AG04450 (cell line): Measurements from ENCODE around the gene ASIC2. TPM values are rescaled to one million over a fixed set of nuclear protein-coding genes. Genes with fewer than 3 reads are reported as not detected.

Experiments
- CTCF ChIA-PET: fragments of 300-600, 350-600 bp; formaldehyde crosslinking; extraction: SDS; loops from one replicate; lab custom pipeline; 2022; ENCODE audit warnings: antibody characterized with exemption, inconsistent platforms; lab: Charles Lee
- POLR2A ChIA-PET: fragments of 350-600 bp; formaldehyde crosslinking; extraction: SDS; loops from one replicate; lab custom pipeline; 2021; ENCODE audit warnings: antibody characterized with exemption, inconsistent platforms; lab: Yijun Ruan, JAX
- DNase-seq: peaks from one replicate; pipeline ENCODE4 v3.0.0-alpha.2; 2011; ENCODE audit warnings: low read depth, low spot score
- H3K27ac ChIP-seq: one replicate; pipeline ENCODE4 v1.5.1; 2012; ENCODE audit warnings: low read depth, low read length, control low read depth
- H3K27me3 ChIP-seq: one replicate; pipeline ENCODE4 v1.6.0; 2012; ENCODE audit warnings: low read length; ENCODE audit not compliant: control insufficient read depth, insufficient read depth
- H3K4me3 ChIP-seq: 2 replicates; pipeline ENCODE4 v1.5.1; 2011; ENCODE audit warnings: mild to moderate bottlenecking, low read depth, low read length, control low read depth
- H3K9me3 ChIP-seq: 2 replicates; pipeline ENCODE4 v1.5.1; 2012; ENCODE audit warnings: low read length; ENCODE audit not compliant: control insufficient read depth, insufficient read depth
- CTCF ChIP-seq: IDR thresholded peaks from 2 replicates; pipeline ENCODE4 v1.5.1; 2011; ENCODE audit warnings: low read depth, low read length, control low read depth, inconsistent platforms
- polyA plus RNA-seq: library from polyadenylated mRNA; depleted of rRNA; stranded (reverse); fragments of >200 nt; gene quantifications from 2 replicates; pipeline ENCODE4 v1.2.3, GENCODE V29; 2011

The ASIC2 gene
- polyA plus RNA-seq, 1 experiment = 0.19 TPM

GRCh38 chr17:33197342-33197741 lies 95.8 kb downstream of the ASIC2 start:
- Histone ChIP-seq H3K4me3 (no peak overlapping the region), H3K27me3 (peaks cover 2% of the 10 kb centered on the region), H3K27ac (no peak overlapping the region), H3K9me3 (no peaks in the 10 kb centered on the region)
- no peak for DNase-seq
- TF ChIP-seq CTCF = no peak
- CTCF ChIA-PET = interaction anchor here (0.6 kb wide), 1 partner anchor 199 kb away, joined by 3 read pairs; no protein-coding TSS in a partner anchor
- POLR2A ChIA-PET = no interaction called here

- Histone ChIP-seq H3K9me3 (no peaks in the 10 kb centered on the region), H3K27ac (no peak overlapping the region), H3K27me3 (peaks cover 2% of the 10 kb centered on the region), H3K4me3 (no peak overlapping the region)
- POLR2A ChIA-PET = no interaction called here
- no peak for TF ChIP-seq CTCF
- CTCF ChIA-PET = interaction anchor here (0.6 kb wide), 1 partner anchor 199 kb away, joined by 3 read pairs; no protein-coding TSS in a partner anchor
- DNase-seq = no peak
Observed at GRCh38 chr17:33196883-33197282, 96.2 kb downstream of the ASIC2 start.

- H3K27ac ChIP-seq = no peak overlapping the region
- no peak overlapping the region for H3K4me3 ChIP-seq
- H3K27me3 ChIP-seq = no peaks in the 10 kb centered on the region
- no peaks in the 10 kb centered on the region for H3K9me3 ChIP-seq
- TF ChIP-seq CTCF = no peak
- ChIA-PET POLR2A (no interaction called here), CTCF (no interaction called here)
- no peak for DNase-seq
Observed at GRCh38 chr17:33192951-33193911, 99.9 kb downstream of the ASIC2 start.

- DNase-seq = no peak
- CTCF ChIA-PET = no interaction called here
- H3K27ac ChIP-seq = no peak overlapping the region
Observed at GRCh38 chr17:33183487-33184026, 109.5 kb downstream of the ASIC2 start.

More at GRCh38 chr17:33183487-33184026, 109.5 kb downstream of the ASIC2 start:
- POLR2A ChIA-PET = no interaction called here
- no peaks in the 10 kb centered on the region for H3K9me3 ChIP-seq
- peaks cover 2% of the 10 kb centered on the region for H3K27me3 ChIP-seq
- no peak overlapping the region for H3K4me3 ChIP-seq
- no peak for TF ChIP-seq CTCF
